ENCODE measurements around the gene ANKRD7.

GRCh38 chr7:118281196-118281595, 56.7 kb downstream of the ANKRD7 start:
- TF ChIP-seq EZH2 (IDR thresholded peaks at IDR 0.05; ENCODE audit: low read length, unreplicated experiment) (no peak), CTCF (conservative IDR thresholded peaks at IDR 0.05; ENCODE audit: low read depth, low read length) (no peak)
